HL-60 (cell line): ENCODE data around the gene TENM4.

Experiments
- DNase-seq, 2 experiments: peaks; one replicate each; pipeline ENCODE4 v3.0.0-alpha.2; 2010 to 2020; ENCODE audit warnings: low read depth in 1 of 2, low spot score in 1 of 2
- H3K27ac ChIP-seq: fragments of 250-450 bp; sonication (Bioruptor Pico); replicated peaks from 2 replicates; pipeline ENCODE4 v1.5.1; 2020; ENCODE audit warnings: mild to moderate bottlenecking, moderate library complexity
- H3K27me3 ChIP-seq: fragments of 250-450 bp; sonication (Bioruptor Pico); 2 replicates; pipeline ENCODE4 v1.5.1; 2021; ENCODE audit warnings: mild to moderate bottlenecking, moderate library complexity; ENCODE audit not compliant: insufficient read depth, poor library complexity, severe bottlenecking
- H3K4me3 ChIP-seq: replicated peaks from 2 replicates; pipeline ENCODE4 v1.5.1; 2011; ENCODE audit warnings: mild to moderate bottlenecking, control low read depth, low read length; ENCODE audit not compliant: insufficient read depth
- GABPA ChIP-seq: IDR thresholded peaks from 2 replicates; pipeline ENCODE4 v1.6.1; 2012; ENCODE audit warnings: low read depth
- POLR2AphosphoS5 ChIP-seq: IDR thresholded peaks from 2 replicates; pipeline ENCODE4 v1.6.1; 2012; ENCODE audit warnings: low read depth
- REST ChIP-seq: IDR thresholded peaks from 2 replicates; pipeline ENCODE4 v1.6.1; 2012; ENCODE audit warnings: low read depth; ENCODE audit not compliant: insufficient replicate concordance
- SPI1 ChIP-seq: IDR thresholded peaks from 2 replicates; pipeline ENCODE4 v1.6.1; 2012; ENCODE audit warnings: low read depth, mild to moderate bottlenecking, borderline replicate concordance
- TF ChIP-seq, protein P1 (sequence below): IDR thresholded peaks from one replicate; pipeline ENCODE4 v1.5.1; 2011; ENCODE audit warnings: low read length, control low read depth, inconsistent platforms; ENCODE audit not compliant: insufficient read depth

The TENM4 gene

DNA sequence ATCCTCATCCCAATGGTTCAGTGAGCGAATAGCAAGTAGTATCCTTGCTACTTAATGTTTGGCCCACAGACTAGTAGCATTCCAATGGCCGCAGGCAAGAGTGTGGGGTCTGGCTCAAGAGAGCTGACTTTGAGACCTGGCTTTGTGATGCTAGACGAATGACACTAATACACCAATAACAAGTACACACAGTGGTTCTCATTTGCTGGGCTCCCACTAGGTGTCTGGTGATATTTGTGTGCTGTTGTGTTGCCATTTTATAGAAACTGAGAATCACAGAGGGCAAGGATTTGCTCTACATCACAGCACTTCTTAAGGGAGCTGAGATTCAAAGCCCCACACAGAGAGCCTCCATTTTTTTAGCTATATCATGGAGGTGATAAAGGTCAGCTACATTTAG is 351.2 kb downstream of the TENM4 start:
- Histone ChIP-seq H3K27me3 (no peaks in the 10 kb centered on the region), H3K4me3 (no peak overlapping the region), H3K27ac (no peak overlapping the region)
- no peak for DNase-seq
- no peak for TF ChIP-seq GABPA

DNA sequence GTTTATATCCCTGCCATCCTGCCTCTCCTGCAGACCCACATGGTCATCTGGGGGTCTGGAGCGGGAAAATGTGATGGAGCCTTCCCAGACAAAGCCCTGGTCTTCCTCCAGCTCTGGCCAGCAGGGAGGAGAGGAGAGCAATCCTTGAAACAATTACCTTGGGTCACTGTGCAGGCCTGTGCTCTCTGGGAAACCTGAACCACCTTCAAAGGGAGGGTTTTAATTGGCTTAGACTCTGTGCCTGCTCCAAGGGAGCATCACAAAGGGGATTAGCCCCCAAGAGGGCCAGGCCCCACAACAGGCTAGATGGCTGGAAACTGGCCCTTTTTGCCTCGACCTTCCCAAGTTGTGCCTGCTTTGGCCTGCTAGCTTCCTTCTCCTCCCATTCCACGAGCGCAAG is 351.9 kb downstream of the TENM4 start:
- Histone ChIP-seq H3K4me3 (no peak overlapping the region), H3K27ac (no peak overlapping the region), H3K27me3 (no peaks in the 10 kb centered on the region)
- DNase-seq: no peak
- TF ChIP-seq POLR2AphosphoS5 (no peak), REST (no peak), GABPA (no peak), SPI1 (no peak)
- TF ChIP-seq, protein P1, sequence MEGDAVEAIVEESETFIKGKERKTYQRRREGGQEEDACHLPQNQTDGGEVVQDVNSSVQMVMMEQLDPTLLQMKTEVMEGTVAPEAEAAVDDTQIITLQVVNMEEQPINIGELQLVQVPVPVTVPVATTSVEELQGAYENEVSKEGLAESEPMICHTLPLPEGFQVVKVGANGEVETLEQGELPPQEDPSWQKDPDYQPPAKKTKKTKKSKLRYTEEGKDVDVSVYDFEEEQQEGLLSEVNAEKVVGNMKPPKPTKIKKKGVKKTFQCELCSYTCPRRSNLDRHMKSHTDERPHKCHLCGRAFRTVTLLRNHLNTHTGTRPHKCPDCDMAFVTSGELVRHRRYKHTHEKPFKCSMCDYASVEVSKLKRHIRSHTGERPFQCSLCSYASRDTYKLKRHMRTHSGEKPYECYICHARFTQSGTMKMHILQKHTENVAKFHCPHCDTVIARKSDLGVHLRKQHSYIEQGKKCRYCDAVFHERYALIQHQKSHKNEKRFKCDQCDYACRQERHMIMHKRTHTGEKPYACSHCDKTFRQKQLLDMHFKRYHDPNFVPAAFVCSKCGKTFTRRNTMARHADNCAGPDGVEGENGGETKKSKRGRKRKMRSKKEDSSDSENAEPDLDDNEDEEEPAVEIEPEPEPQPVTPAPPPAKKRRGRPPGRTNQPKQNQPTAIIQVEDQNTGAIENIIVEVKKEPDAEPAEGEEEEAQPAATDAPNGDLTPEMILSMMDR: no peak

DNA sequence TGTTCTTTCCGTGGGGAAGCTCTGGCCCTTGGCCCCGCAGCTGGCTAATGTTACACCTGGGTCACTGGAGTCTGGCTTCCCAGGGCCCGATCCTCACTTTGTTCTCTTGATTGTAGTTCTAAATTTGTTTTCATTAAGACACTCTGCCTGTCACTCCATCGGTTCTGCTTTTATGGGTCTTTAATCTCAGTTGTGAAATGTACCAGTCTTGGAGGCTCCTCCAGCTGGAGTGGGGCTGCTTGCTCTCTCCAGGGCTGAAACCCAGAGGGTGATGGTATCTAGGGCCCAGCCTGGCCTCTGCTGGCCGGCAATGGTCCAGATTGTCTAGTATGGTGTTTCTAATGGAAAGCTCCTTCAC is 352.9 kb downstream of the TENM4 start:
- no peak for DNase-seq
- H3K27me3 ChIP-seq: no peaks in the 10 kb centered on the region
- TF ChIP-seq POLR2AphosphoS5: no peak
- TF ChIP-seq GABPA: no peak
- TF ChIP-seq, protein P1: no peak
- TF ChIP-seq REST: no peak
- TF ChIP-seq SPI1: no peak
- H3K27ac ChIP-seq: no peak overlapping the region
- no peak overlapping the region for H3K4me3 ChIP-seq

DNA sequence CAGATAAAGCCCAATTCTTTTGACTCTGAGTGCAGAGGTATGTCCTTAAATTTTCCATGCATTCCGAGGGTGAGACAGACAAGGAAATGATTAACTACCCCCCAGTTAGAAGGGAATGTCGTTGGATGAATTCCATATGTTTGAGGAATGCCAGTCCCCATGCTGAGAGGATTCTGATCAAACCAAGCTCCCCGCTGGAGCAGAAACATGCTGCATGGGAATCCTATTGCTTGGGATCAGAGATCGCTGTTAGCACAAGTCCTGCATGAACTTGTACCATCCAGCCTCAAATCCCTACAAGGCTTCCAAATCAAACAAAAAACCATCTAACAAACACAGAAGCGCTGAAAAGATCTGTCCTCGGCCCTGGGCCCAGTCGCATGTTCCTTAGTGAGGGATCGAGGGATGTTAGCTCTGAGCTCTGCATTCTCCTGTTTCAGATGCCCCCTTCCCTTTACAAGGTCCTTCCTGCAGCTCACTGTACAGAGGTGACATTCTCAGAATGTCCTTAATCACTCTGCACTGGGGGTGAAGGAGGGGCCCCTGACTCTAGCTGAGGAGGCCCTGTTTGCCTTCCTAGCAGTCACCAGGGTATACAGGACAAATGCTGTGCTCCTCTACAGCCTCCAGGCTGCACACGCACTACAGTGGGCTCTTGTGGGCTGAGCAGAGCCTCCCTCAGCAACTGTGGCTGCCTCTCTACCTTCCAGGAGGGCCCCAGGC is 353.4 kb downstream of the TENM4 start:
- no peak for TF ChIP-seq GABPA
- no peak for TF ChIP-seq REST
- TF ChIP-seq, protein P1: no peak
- TF ChIP-seq POLR2AphosphoS5: no peak
- TF ChIP-seq SPI1: no peak

More for the DNA sequence above, 353.4 kb downstream of the TENM4 start:
- Histone ChIP-seq H3K27me3 (no peaks in the 10 kb centered on the region), H3K4me3 (no peak overlapping the region), H3K27ac (no peak overlapping the region)
- no peak for DNase-seq
